ENCODE measurements around the gene CLIP1.

GRCh38 chr12:122356192-122356635 lies 66.3 kb downstream of the CLIP1 start:
- TF ChIP-seq CTCF (conservative IDR thresholded peaks at IDR 0.05; ENCODE audit: low read length) (peak; percentile 96), EZH2phosphoT487 (IDR thresholded peaks at IDR 0.05; ENCODE audit: borderline replicate concordance, low read depth, low read length) (no peak)
